CD4-positive, alpha-beta T cell treated with Interleukin-6 for 4 hours (primary cell): ENCODE measurements around the gene MAN1B1.
"Not testable (repeated sequence)": the region's sequence is repeated elsewhere in the genome, so short reads cannot be mapped to it uniquely, and the experiment has no call there.

Source experiments
- DNase-seq: peaks from one replicate; pipeline ENCODE4 v3.0.0-alpha.2; 2020; ENCODE audit warnings: mixed read lengths

Gene MAN1B1

GRCh38 chr9:137112564-137113384 is 26.0 kb downstream of the MAN1B1 start:
- no peak for DNase-seq

DNA sequence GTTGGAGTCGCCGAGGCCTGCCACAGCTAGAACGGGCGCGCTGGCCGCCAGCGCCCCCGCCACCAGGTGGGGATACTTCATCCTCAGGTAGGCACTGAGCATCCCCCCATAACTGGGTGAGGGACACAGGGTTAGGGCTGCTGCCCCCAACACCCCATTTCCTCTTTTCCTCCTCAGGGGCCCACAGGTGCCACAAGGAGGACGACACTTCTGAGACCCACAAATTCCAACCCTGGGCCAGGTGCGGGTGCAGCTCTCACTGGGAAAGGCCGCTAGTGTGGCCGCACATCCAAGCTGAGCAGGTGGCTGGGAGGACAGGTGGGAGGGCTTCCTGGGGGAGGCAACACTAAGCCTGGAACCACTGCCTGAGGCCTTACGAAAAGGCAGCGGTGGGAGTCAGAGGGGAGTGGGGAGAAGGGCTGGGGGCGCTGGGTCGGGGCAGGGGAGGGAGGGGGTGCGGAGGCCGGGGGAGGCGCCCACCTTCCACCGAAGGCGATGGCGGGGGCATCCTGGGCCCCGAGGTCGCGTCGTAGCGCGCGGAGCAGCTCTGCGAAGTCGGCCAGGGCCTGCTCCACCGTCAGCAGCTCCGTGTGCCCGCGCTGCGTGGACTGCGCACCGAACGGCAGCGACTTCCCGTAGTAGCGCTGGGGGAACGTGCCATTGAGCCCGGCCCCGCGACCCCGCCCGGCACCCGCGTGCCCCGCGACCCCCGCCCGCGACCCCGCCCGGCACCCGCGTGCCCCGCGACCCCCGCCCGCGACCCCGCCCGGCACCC is 26.8 kb downstream of the MAN1B1 start:
- peak; percentile 54 for DNase-seq

GRCh38 chr9:137114220-137114612 is 27.4 kb downstream of the MAN1B1 start:
- no peak for DNase-seq

- peak; percentile 86 for DNase-seq
Observed at GRCh38 chr9:137114613-137115393, 28.0 kb downstream of the MAN1B1 start, which contains the start of gene DPP7. Gene DPP7 (minus strand): TSS chr9:137114733. CDS start chr9:137114713, 20 bp downstream.

- no peak for DNase-seq
Observed at GRCh38 chr9:137115394-137116026, 28.7 kb downstream of the MAN1B1 start.

DNA sequence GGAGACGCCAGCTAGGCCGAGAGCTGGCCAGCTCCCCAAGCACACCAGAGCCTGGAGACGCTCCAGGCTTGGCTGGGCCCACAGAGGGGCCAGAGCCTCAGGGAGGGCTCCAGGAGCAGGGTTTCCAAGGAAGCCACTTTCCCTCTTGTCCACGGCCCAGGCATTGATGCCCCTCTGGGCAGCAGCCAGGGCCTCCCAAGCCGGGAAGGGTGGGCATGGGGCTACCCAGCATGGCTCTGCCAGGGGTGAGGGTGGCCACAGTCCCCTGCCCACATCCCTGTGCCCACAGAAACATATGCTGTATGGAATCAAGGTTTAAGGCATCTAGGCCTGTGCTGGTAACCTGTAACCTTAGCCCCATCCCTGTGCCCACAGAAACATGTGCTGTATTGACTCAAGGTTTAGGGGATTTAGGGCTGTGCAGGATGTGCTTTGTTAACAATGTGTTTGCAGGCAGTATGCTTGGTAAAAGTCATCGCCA is 29.3 kb downstream of the MAN1B1 start:
- no peak for DNase-seq

DNA sequence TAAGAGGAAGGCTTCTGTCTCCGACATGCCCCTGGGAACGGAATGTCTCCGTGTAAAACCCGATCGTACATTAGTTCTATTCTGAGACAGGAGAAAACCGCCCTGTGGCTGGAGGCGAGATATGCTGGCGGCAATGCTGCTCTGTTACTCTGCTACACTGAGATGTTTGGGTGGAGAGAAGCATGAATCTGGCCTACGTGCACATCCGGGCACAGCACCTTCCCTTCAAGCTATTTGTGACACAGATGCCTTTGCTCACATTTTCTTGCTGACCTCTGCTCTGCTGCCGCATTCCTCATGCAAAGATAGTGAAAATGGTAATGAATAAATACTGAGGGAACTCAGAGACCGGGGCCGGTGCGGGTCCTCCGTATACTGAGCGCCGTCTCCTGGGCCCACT is 29.9 kb downstream of the MAN1B1 start:
- no peak for DNase-seq

DNA sequence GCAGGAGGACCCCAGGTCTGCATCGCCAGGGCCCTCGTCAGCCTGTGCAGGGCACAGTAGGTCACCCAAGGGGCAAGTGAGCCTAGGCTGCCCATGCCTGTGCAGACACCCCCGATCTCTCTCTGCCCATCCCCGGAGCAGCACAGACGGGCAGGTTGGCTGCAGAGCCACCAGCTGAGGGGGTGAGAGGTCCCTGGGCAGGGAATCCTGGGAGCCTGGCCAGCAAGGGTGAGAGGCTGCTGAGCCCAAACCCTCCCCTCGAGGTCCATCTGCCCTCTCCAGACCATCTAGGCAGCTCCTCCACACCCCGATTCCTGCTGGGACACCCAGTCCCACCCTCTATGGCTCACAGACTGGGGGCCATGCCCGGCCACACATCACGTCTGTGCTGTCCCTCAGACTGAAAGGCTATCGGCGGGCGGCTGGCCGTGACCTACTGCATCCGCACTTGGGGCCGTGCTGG is 30.5 kb downstream of the MAN1B1 start:
- DNase-seq, result no peak

DNA sequence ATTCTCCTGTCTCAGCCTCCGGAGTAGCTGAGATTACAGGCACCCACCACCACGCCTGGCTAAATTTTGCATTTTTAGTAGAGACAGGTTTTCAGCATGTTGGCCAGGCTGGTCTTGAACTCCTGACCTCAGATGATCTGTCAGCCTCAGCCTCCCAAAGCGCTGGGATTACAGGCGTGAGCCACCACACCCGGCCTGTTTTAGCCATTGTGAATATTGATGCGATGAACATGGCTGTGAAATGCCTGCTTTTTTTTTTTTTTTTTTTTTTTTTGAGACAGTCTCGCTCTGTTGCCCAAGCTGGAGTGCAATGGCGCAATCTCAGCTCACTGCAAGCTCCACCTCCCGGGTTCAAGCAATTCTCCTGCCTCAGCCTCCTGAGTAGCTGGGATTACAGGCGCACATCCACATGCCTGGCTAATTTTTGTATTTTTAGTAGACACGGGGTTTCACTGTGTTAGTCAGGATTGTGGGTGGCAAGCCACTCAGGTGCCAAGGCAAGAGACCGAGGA is 31.4 kb downstream of the MAN1B1 start:
- DNase-seq, result not testable (repeated sequence)

DNA sequence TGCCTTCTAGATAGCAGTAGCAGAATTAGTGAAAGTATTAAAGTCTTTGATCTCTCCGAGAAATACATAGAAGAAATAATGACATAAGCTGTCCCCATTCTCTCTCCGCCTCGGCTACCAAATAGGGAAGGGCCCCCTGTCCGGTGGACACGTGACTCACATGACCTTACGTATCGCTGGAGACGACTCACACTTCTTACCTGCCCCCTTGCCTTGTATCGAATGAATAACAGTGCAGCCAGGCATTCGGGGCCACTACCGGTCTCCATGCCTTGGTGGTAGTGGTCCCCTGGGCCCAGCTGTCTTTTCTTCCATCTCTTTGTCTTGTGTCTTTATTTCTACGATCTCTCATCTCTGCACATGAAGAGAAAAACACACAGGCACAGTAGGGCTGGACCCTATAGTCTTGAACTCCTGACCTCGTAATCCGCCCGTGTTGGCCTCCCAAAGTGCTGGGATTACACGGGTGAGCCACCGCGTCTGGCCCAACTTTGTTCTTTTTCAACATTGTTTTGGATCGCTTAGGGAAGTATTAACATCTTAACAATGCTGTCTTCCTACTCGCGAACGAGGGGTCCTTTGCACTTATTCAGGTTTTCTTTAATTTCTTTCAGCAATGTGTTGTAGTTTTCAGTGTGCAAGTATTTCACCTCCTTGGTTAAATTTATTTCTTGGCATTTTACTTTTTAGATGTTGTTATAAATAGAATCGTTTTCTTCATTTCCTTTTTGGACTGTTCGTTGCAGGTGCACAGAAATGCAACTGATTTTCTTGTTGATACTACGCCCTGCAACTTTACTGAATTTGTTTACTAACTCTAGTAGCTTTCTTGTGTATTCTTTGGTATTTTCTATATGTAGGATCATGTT is 35.4 kb downstream of the MAN1B1 start:
- DNase-seq, result not testable (repeated sequence)

- not testable (repeated sequence) for DNase-seq
Observed at GRCh38 chr9:137122796-137123467, 36.1 kb downstream of the MAN1B1 start.

- DNase-seq, result no peak
Observed at GRCh38 chr9:137123468-137123837, 36.7 kb downstream of the MAN1B1 start.

GRCh38 chr9:137123952-137124462 is 37.2 kb downstream of the MAN1B1 start:
- DNase-seq, result not testable (repeated sequence)

DNA sequence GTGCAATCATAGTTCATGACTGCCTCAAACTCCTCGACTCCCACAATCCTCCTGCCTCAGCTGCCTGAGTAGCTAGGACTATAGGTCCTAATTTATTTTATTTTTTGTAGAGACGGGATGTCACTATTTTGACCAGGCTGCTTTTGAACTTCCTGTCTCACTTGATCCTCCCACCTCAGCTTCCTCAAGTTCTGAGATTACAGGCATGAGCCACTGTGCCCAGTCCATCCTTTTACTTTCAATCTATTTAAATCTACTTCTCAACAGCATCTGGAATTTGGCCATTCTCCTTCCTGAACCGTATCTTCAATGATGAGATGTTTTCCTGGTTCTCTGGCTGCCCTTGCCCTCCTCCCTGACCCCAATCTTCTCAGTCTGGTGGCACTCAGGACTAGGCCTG is 40.0 kb downstream of the MAN1B1 start:
- no peak for DNase-seq

DNA sequence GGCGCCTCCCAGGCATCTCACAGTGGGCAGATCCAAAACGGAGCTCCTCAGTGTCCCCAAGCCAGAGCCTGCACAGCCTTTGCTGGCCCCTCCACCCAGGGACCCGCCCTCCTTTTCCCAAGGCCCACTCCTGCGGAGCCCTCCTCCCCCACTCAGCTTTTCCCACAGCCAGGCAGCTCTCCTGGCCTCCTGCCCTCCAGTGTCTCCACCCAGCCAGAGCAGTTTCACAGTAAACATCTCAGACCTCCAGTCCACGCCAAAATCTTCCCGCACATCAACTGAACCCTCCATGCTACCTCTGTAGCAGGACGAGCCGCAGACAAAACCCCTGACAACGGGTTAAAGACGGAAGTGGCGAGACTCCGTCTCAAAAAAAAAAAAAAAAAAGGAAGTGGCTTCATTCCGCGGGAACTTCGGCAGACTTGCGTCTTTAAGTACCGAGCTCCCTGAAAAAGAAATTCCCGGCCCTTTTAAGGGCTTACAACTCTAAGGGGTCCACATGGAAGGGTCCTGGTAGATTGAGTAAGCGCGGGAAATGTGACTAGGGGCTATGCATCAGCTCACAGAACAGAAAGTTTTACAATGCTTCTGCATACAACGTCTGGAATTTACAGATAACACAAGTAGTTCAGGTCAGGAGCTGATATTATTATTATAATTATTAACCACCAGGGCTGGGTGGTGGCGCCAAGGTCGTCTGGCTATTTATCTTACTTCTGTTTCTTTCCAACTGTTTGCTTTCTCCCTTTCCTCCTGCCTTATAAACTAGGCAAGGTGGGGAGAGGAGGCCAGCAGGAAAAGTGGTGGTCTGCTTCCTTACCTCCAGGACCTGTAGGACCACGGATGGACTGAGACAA is 40.7 kb downstream of the MAN1B1 start:
- DNase-seq, result peak; percentile 60

GRCh38 chr9:137128158-137128861 is 41.5 kb downstream of the MAN1B1 start:
- peak; percentile 19 for DNase-seq

DNA sequence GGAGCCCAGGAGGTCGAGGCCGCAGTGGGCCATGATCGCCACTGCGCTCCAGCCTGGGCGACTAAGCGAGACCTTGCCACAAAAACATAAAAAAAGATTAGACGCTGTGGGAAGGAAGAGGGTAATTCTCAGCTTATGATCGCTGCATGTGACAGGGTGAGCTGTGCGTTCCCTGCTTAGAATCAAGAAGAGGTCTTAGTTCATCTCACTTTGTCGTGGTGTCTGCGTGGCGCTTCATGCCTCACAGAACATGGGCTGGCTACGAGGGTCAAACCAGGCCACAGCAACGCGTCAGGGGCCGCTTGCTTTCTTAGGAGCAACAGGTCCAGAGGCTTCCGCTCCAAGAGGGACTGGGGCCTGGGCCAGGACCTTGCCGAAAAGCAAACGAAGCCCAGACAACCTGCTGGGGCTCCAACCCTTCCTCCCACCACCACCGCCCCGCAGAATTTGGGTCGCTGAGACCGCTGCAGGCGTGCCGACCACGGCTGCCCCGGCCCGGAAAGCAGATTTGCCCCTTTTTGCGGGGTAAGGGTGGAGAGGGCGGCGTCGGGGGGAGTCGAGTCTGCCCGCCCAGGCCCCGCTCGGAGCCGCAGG is 42.2 kb downstream of the MAN1B1 start:
- DNase-seq, result peak; percentile 25
